ENCODE results near the gene ZFHX2. TPM values are rescaled to one million over a fixed set of nuclear protein-coding genes. Genes with fewer than 3 reads are reported as not detected.

The ZFHX2 gene
- total RNA-seq, 1 donor from 2014 or later = 27.3 TPM

DNA sequence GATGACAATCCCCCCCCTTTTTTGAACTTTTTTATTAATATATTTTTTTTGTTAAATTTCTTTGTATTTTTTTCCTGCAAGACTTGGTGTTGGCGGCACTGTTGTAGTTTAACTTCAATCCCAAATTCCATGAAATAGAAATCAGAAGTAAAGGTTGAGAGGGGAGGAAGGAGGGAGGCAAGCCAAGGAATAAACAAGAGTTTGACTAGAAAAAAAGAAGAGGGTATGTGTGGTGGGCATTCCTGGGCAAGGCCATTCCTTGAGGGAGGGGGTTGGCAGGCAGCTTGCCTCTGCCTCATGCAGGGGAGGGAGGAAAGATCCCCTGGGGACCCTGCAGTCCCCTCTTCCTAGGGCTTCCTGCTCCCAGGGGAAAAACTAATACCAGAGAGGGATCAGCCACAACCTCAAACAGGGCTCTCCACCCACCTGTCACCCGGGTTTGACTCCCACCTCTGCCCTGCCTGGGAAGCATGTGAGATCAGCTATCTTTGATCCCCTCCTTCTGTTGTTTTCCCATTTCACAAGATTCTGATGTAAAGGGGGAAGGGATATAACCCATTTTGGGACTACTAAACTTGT, 16.5 kb upstream of the ZFHX2 start:
- no peak overlapping the region for H3K4me3 ChIP-seq (ENCODE audit: insufficient read depth, low read depth, low read length)
- H3K27me3 ChIP-seq (ENCODE audit: insufficient read depth, low read length) = peaks cover 4% of the 10 kb centered on the region
- no peaks in the 10 kb centered on the region for H3K79me2 ChIP-seq (ENCODE audit: insufficient read depth, low read length)
- H2AFZ ChIP-seq (ENCODE audit: low read depth, low read length) = no peak overlapping the region
- Mint-ChIP-seq H3K4me3 (ENCODE audit: unreplicated experiment) (peak overlapping the region; percentile 99), H3K27me3 (ENCODE audit: low read depth, unreplicated experiment) (peaks cover 12% of the 10 kb centered on the region), H3K9me3 (ENCODE audit: unreplicated experiment) (no peaks in the 10 kb centered on the region), H3K4me1 (ENCODE audit: low read depth, unreplicated experiment) (peaks cover 13% of the 10 kb centered on the region), H3K36me3 (ENCODE audit: low read depth, unreplicated experiment) (no peaks in the 10 kb centered on the region), H3K27ac (ENCODE audit: unreplicated experiment) (peak overlapping the region; percentile 69)
- no peak for DNase-seq (ENCODE audit: low read depth)
- no peak overlapping the region for H3K9ac ChIP-seq (ENCODE audit: low read length)
- H3K4me1 ChIP-seq (ENCODE audit: insufficient read depth, low read length) = peaks cover 9% of the 10 kb centered on the region
- no peaks in the 10 kb centered on the region for H4K20me1 ChIP-seq (ENCODE audit: insufficient read depth, low read length)
- H3K36me3 ChIP-seq (ENCODE audit: insufficient read depth, low read length) = no peaks in the 10 kb centered on the region
- peak overlapping the region; percentile 89 for H3K4me2 ChIP-seq (ENCODE audit: low read length)
- TF ChIP-seq, protein P1, sequence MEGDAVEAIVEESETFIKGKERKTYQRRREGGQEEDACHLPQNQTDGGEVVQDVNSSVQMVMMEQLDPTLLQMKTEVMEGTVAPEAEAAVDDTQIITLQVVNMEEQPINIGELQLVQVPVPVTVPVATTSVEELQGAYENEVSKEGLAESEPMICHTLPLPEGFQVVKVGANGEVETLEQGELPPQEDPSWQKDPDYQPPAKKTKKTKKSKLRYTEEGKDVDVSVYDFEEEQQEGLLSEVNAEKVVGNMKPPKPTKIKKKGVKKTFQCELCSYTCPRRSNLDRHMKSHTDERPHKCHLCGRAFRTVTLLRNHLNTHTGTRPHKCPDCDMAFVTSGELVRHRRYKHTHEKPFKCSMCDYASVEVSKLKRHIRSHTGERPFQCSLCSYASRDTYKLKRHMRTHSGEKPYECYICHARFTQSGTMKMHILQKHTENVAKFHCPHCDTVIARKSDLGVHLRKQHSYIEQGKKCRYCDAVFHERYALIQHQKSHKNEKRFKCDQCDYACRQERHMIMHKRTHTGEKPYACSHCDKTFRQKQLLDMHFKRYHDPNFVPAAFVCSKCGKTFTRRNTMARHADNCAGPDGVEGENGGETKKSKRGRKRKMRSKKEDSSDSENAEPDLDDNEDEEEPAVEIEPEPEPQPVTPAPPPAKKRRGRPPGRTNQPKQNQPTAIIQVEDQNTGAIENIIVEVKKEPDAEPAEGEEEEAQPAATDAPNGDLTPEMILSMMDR (IDR thresholded peaks at IDR 0.05; ENCODE audit: insufficient read depth, low read depth, low read length) = no peak
- no peak for TF ChIP-seq EZH2 (IDR thresholded peaks at IDR 0.05; ENCODE audit: insufficient read depth, low read length)
- no peaks in the 10 kb centered on the region for H3K9me3 ChIP-seq (ENCODE audit: insufficient read depth, low read depth, low read length)
- no peak for FAIRE-seq
- H3K27ac ChIP-seq (ENCODE audit: low read depth, low read length) = no peak overlapping the region

DNA sequence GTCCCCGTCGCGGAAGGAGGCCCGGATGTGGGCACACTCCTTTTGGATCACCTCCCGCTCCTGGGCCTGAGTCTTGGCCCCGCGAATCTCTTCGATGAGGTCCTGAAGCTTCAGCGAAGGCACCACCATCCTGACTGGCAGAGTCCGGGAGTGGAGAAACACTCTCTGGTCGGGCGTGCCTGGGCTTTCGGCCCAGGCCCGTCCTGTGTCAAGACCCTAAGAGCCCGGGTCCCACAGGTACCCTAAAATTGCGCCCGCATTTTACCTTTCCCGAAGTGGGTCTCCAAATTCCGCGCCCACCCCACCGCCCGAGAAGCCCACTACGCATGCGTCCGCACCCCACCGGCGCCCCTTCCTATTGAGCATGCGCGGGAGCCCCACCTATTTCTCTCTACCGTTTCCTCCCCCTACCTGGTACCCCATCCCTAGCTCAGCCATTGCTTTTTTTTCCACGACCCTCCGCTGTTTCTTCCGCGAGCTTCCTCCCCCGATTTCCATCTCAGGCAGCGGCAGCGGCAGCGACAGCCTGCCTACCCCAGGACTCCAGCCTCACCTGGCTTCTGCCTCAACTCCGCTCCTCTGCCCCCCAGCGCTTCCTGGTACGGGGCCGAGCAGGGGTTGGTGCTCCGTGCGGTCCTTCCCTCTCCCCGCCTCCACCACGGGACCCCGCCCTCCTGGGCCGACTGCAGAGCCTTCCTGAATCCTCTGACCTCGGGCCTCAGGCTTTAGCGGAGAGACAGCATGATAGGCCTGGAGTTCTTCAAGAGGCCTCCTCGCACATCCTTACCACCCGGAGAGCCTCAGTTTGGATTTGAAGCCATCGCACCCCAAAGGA, 15.8 kb upstream of the ZFHX2 start, which contains the start of gene AP1G2:
AP1G2 (minus strand) TSS at position 606 of the 835 bp plus-strand sequence; CDS start at position 129, 477 bp downstream.
- peak within 1 kb of the TSS; percentile 87 for H3K27ac Mint-ChIP-seq (ENCODE audit: unreplicated experiment)
- Histone ChIP-seq H3K27ac (ENCODE audit: low read depth, low read length) (no peak within 1 kb of the TSS), H3K27me3 (ENCODE audit: insufficient read depth, low read length) (peaks cover 2% of the 10 kb centered on the region), H3K36me3 (ENCODE audit: insufficient read depth, low read length) (no peaks in the 10 kb centered on the region), H3K4me2 (ENCODE audit: low read length) (peak within 1 kb of the TSS; percentile 89), H3K9me3 (ENCODE audit: insufficient read depth, low read depth, low read length) (no peaks in the 10 kb centered on the region), H3K4me3 (ENCODE audit: insufficient read depth, low read depth, low read length) (peak within 1 kb of the TSS; percentile 75), H3K79me2 (ENCODE audit: insufficient read depth, low read length) (no peaks in the 10 kb centered on the region), H2AFZ (ENCODE audit: low read depth, low read length) (peak within 1 kb of the TSS; percentile 91), H4K20me1 (ENCODE audit: insufficient read depth, low read length) (no peaks in the 10 kb centered on the region), H3K4me1 (ENCODE audit: insufficient read depth, low read length) (peaks cover 9% of the 10 kb centered on the region), H3K9ac (ENCODE audit: low read length) (peak within 1 kb of the TSS; percentile 76)
- DNase-seq (ENCODE audit: low read depth) = no peak
- no peak for FAIRE-seq
- peak within 1 kb of the TSS; percentile 99 for H3K4me3 Mint-ChIP-seq (ENCODE audit: unreplicated experiment)
- peaks cover 5% of the 10 kb centered on the region for H3K27me3 Mint-ChIP-seq (ENCODE audit: low read depth, unreplicated experiment)
- TF ChIP-seq, protein P1 (IDR thresholded peaks at IDR 0.05; ENCODE audit: insufficient read depth, low read depth, low read length) = no peak
- no peak for TF ChIP-seq EZH2 (IDR thresholded peaks at IDR 0.05; ENCODE audit: insufficient read depth, low read length)
- peaks cover 13% of the 10 kb centered on the region for H3K4me1 Mint-ChIP-seq (ENCODE audit: low read depth, unreplicated experiment)
- H3K36me3 Mint-ChIP-seq (ENCODE audit: low read depth, unreplicated experiment) = no peaks in the 10 kb centered on the region
- no peaks in the 10 kb centered on the region for H3K9me3 Mint-ChIP-seq (ENCODE audit: unreplicated experiment)

All from astrocyte (in vitro differentiated cells and primary cell).